Measurements from ENCODE around the gene APBB1IP. TPM values are rescaled to one million over a fixed set of nuclear protein-coding genes. Genes with fewer than 3 reads are reported as not detected.
A peak's percentile ranks its signal among the peaks of the same experiment; 100 is the strongest.

APBB1IP gene
- total and polyA plus RNA-seq, 5 experiments from 2014 or later = 50.0 to 102 (median 68.5) TPM

DNA sequence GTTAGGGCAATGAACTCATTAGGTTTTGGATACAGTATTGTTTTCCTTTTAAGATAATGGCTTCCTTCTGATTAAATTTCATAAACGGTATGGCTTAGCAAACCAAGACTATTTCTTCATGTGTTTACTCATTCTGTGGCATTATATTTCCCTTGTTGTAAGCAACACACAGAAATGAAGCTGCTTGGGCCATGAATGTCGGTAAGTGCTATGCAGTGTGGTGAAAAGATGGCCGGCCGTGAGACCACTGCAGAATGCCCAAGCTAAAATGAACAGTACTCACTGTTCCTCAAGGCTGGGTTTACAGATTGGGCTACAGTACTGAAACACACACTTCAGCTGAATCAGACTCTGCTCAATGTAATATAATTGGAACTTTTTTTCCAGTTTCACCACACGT is 8.1 kb downstream of the APBB1IP start:
- H3K27me3 Mint-ChIP-seq = peaks cover 0 to 3% (median 0%) of the 10 kb centered on the region in 5 donors
- DNase-seq (no peak), ATAC-seq (no peak)
- peak overlapping the region in 9 of 10 donors; percentile 25 to 70 (median 60) for H3K4me3 Mint-ChIP-seq
- H3K27ac Mint-ChIP-seq = peak overlapping the region; percentile 87 to 100 (median 92)
- POLR2A ChIA-PET = interaction anchor here (0.6 to 4.0 kb wide), 7 partner anchors 9 to 1889 kb away, joined by 3 to 40 read pairs (median 3); partner anchors contain the start of genes APBB1IP, MASTL and YME1L1
- H3K4me1 Mint-ChIP-seq = peaks cover 48 to 93% (median 87%) of the 10 kb centered on the region in 4 donors
- H3K9me3 Mint-ChIP-seq = peaks cover 0 to 21% (median 0%) of the 10 kb centered on the region in 9 donors
- peaks cover 7 to 28% (median 21%) of the 10 kb centered on the region in 3 donors for H3K36me3 Mint-ChIP-seq

DNA sequence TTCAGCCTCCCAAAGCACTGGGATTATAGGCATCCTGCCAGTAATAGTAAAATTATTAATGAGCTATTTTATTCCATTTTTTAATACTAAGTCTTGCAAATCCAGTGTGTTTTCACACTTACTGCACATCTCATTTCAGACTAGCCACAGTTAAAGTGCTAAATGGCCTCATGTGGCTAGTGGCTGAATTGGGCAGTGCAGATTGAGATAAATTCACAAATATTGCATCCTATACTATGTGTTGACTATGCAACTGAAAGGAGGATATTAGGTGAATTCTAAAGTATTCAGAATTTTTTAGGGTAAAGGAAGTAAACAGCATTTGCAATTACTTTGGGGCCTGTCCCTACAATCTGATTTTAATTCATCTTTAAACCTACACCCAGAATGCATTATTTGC is 10.2 kb downstream of the APBB1IP start:
- DNase-seq = no peak
- Mint-ChIP-seq H3K9me3 (peaks cover 0 to 21% (median 0%) of the 10 kb centered on the region in 9 donors), H3K4me3 (peak overlapping the region; percentile 61 to 90 (median 85)), H3K27ac (peak overlapping the region; percentile 92 to 100 (median 97)), H3K4me1 (peaks cover 53 to 94% (median 88%) of the 10 kb centered on the region in 4 donors), H3K27me3 (peaks cover 0 to 3% (median 0%) of the 10 kb centered on the region in 5 donors), H3K36me3 (peaks cover 11 to 25% (median 19%) of the 10 kb centered on the region in 3 donors)
- POLR2A ChIA-PET = interaction anchor here (0.5 to 4.0 kb wide), 8 partner anchors 11 to 46 kb away, joined by 3 to 40 read pairs (median 8); partner anchors contain the start of gene APBB1IP
- ATAC-seq = peak in 1 of 2 donors; percentile 42

DNA sequence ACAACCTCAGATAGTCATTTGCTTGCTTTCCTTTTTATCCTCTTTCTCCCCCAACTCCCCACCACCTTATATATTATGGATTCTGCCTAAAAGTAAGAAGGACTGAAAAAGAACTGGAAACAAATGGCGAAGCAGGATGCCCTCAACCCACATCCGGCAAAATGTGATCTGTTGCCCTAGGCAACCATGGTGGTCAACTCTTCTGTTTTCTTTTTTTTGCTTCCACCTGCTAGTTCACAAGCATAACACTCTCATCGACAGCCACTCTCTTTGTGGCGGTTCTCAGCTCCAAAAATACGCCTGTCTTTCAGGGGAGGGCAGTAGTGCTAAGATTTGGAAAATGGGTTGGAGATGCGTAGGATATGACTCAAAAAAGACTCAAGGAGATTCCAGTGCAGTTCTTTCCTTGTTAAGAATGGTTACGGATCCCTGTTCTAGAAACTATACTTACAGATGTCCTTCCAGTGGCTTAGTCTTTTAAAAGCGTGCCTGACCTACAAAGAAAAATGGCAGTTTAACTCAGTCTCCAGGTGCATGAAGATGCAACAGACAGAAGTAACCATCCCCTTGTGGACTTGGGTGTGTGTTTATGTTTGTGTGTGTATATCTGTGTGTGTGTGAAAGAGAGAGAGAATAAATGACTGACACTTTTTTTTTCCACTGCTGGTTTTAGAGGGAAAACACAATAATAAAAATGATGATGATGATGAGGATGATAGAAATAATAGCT is 10.7 kb downstream of the APBB1IP start:
- Mint-ChIP-seq H3K4me3 (peak overlapping the region; percentile 61 to 90 (median 85)), H3K36me3 (peaks cover 12 to 31% (median 22%) of the 10 kb centered on the region in 3 donors), H3K9me3 (peaks cover 0 to 17% (median 0%) of the 10 kb centered on the region in 9 donors), H3K27ac (peak overlapping the region; percentile 92 to 100 (median 97)), H3K27me3 (peaks cover 0 to 3% (median 0%) of the 10 kb centered on the region in 5 donors), H3K4me1 (peaks cover 56 to 95% (median 89%) of the 10 kb centered on the region in 4 donors)
- POLR2A ChIA-PET = interaction anchor here (0.5 to 4.0 kb wide), 9 partner anchors 11 to 115 kb away, joined by 3 to 40 read pairs (median 6); partner anchors contain the start of gene APBB1IP
- ATAC-seq = peak; percentile 78 to 88
- DNase-seq = peak; percentile 30 to 94 (median 87)

DNA sequence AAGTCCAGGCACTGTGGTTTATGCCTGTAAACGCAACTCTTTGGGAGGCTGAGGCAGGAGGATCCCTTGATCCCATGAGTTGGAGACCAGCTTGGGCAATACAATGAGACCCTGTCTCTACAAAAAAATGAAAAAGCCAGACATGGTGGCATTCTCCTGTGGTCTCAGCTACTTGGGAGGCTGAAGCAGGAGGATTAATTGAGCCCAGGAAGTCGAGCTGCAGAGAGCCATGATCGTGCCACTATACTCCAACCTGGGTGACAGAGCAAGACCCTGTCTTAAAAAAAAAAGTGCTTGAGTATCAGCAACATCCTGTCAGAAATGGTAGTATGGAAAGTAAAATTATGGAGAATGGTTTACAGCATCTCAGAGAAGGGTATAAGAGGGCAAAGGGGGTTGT is 11.6 kb downstream of the APBB1IP start:
- POLR2A ChIA-PET = interaction anchor here (0.9 to 4.0 kb wide), 5 partner anchors 12 to 54 kb away, joined by 3 to 40 read pairs (median 15); partner anchors contain the start of gene APBB1IP
- DNase-seq = peak in 1 of 10 donors; percentile 23

DNA sequence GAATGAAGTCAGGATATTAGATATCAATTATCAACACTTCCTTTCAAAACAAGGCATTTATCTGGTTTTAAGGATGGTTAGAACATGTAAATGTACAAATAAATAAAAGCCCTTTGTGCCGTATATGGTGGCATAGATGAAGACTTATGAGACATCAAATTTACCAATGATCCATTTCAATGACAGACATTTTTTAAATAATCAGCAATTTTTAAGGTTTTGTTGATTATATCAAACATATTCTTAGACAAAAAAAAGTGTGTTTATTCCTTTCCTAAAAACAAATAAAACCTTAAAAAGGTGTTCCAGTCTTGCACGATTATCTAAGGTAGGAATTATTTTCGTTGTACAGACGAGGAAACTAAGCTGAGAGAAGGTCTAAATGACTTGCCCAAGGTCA is 13.8 kb downstream of the APBB1IP start:
- DNase-seq = no peak
- peaks cover 49 to 93% (median 87%) of the 10 kb centered on the region in 4 donors for H3K4me1 Mint-ChIP-seq

More for the DNA sequence above, 11.6 kb downstream of the APBB1IP start:
- Mint-ChIP-seq H3K4me3 (peak overlapping the region; percentile 61 to 90 (median 85)), H3K4me1 (peaks cover 50 to 92% (median 86%) of the 10 kb centered on the region in 4 donors), H3K36me3 (peaks cover 5 to 28% (median 16%) of the 10 kb centered on the region in 3 donors), H3K27ac (peak overlapping the region; percentile 92 to 100 (median 97)), H3K9me3 (peaks cover 0 to 9% (median 0%) of the 10 kb centered on the region in 9 donors), H3K27me3 (peaks cover 0 to 3% (median 0%) of the 10 kb centered on the region in 5 donors)
- ATAC-seq = no peak

DNA sequence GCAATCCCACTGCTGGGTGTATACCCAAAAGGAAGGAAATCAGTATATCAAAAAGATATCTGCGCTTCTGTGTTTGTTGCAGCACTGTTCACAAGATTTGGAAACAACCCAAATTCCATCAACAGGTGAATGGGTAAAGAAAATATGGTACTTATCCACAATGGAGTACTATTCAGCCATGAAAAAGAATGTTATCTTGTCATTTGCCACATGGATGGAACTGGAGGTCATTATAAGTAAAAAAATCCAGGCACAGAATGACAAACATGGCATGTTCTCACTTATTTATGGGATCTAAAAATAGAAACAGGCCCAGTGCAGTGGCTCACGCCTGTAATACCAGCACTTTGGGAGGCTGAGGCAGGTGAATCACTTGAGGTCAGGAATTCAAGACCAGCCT is 15.7 kb downstream of the APBB1IP start:
- peak overlapping the region in 9 of 10 donors; percentile 29 to 100 (median 87) for H3K27ac Mint-ChIP-seq
- peaks cover 56 to 93% (median 90%) of the 10 kb centered on the region in 4 donors for H3K4me1 Mint-ChIP-seq
- no peak for ATAC-seq
- H3K36me3 Mint-ChIP-seq = peaks cover 5 to 30% (median 19%) of the 10 kb centered on the region in 3 donors
- POLR2A ChIA-PET = no interaction called here
- DNase-seq = no peak
- no peaks in the 10 kb centered on the region for H3K27me3 Mint-ChIP-seq
- H3K4me3 Mint-ChIP-seq = peak overlapping the region in 5 of 10 donors; percentile 22 to 55 (median 37)
- H3K9me3 Mint-ChIP-seq = peaks cover 0 to 6% (median 0%) of the 10 kb centered on the region in 9 donors

More for the DNA sequence above, 13.8 kb downstream of the APBB1IP start:
- peaks cover 5 to 20% (median 11%) of the 10 kb centered on the region in 3 donors for H3K36me3 Mint-ChIP-seq
- H3K27ac Mint-ChIP-seq = peak overlapping the region; percentile 83 to 100 (median 91)
- no peak for ATAC-seq
- H3K27me3 Mint-ChIP-seq = peaks cover 0 to 3% (median 0%) of the 10 kb centered on the region in 5 donors
- POLR2A ChIA-PET = interaction anchor here (0.9 kb wide), 1 partner anchor 19 kb away, joined by 3 read pairs; no protein-coding TSS in a partner anchor
- peaks cover 0 to 6% (median 0%) of the 10 kb centered on the region in 9 donors for H3K9me3 Mint-ChIP-seq
- H3K4me3 Mint-ChIP-seq = peak overlapping the region in 6 of 10 donors; percentile 39 to 76 (median 52)

DNA sequence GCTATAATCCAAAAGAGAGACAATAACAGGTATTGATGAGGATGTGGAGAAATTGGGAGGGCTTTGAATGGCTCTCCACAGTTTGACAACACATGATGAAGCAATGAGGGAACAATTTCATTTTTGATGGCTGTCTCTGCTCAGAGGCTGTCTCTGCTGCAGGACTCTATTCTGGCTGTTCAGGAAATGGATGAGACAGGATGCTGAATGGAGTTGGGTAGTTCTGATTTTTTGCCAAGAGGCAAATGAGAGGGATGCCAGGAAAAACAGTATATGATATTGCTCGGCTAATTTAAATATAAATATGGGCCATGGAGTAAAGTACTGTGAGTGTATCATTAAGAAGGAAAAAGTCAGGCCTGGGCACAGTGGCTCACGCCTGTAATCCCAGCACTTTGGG is 16.8 kb downstream of the APBB1IP start:
- H3K9me3 Mint-ChIP-seq = peaks cover 0 to 6% (median 0%) of the 10 kb centered on the region in 9 donors
- H3K4me1 Mint-ChIP-seq = peaks cover 50 to 85% (median 80%) of the 10 kb centered on the region in 4 donors
- ATAC-seq (no peak), DNase-seq (no peak)
- peak overlapping the region; percentile 7 to 77 (median 54) for H3K4me3 Mint-ChIP-seq
- POLR2A ChIA-PET = interaction anchor here (0.9 to 1.9 kb wide), 3 partner anchors 8 to 25 kb away, joined by 3 to 23 read pairs (median 4); no protein-coding TSS in a partner anchor
- H3K36me3 Mint-ChIP-seq = peaks cover 5 to 31% (median 21%) of the 10 kb centered on the region in 3 donors
- peak overlapping the region; percentile 29 to 100 (median 76) for H3K27ac Mint-ChIP-seq
- H3K27me3 Mint-ChIP-seq = no peaks in the 10 kb centered on the region

DNA sequence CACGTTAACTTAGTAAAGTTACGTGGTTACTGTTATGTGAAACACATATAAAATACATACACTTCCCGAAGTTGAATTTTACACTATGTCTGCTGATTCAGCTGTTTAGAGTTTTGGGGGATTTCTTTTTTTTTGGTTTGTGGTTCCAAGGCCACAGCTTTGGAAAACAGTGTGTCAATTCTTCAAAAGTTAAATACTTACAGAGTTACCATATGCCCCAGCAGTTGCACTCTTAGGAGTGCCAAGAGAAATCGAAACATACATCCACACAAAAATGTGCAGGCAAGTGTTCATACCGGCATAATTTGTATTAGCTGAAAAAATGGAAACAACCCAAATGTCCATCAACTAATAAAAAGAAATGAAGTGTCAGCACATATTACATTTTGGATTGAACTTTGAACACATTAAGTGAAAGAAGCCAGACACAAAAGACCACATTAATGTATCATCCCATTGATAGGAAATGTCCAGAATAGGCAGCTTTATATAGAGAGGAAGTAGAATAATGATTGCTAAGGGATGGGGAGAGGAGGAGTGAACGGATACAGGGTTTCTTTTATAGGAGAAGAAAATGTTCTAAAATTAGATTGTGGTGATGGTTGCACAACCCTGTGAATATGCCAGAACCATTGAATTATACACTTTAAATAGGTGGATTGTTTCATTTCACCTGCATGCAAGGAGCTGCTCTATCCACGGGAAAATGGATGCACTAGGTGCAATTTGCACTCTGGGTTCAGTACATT is 17.6 kb downstream of the APBB1IP start:
- ATAC-seq = peak; percentile 44 to 48
- Mint-ChIP-seq H3K36me3 (peaks cover 5 to 30% (median 26%) of the 10 kb centered on the region in 3 donors), H3K9me3 (peaks cover 0 to 6% (median 0%) of the 10 kb centered on the region in 9 donors), H3K4me1 (peaks cover 51 to 83% (median 79%) of the 10 kb centered on the region in 4 donors), H3K4me3 (peak overlapping the region; percentile 7 to 75 (median 47)), H3K27me3 (no peaks in the 10 kb centered on the region), H3K27ac (peak overlapping the region; percentile 55 to 100 (median 80))
- POLR2A ChIA-PET = interaction anchor here (0.9 to 1.9 kb wide), 4 partner anchors 9 to 24 kb away, joined by 3 to 23 read pairs (median 4); no protein-coding TSS in a partner anchor
- no peak for DNase-seq

DNA sequence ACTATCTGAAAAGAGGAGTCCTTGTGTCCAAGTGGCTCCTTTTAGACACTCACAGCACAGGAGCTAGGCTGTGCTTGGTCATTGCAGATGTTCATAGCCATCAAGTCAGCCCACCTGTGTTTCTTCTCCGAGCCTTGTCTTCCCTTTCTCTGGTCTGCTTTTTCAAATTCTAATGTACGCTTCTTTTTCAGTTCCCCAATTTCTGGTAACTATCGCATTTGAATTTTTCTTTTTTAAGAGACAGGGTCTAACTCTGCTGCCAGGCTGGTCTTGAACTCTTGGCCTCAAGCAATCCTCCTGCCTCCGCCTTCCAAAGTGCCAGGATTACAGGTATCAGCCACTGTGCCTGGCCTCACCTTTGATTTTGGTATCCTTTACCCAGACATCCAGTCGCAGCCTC is 18.9 kb downstream of the APBB1IP start:
- peaks cover 5 to 34% (median 27%) of the 10 kb centered on the region in 3 donors for H3K36me3 Mint-ChIP-seq
- peak overlapping the region in 9 of 10 donors; percentile 55 to 75 (median 66) for H3K4me3 Mint-ChIP-seq
- POLR2A ChIA-PET = interaction anchor here (0.7 to 1.2 kb wide), 2 partner anchors 11 to 26 kb away, joined by 3 to 6 read pairs; no protein-coding TSS in a partner anchor

DNA sequence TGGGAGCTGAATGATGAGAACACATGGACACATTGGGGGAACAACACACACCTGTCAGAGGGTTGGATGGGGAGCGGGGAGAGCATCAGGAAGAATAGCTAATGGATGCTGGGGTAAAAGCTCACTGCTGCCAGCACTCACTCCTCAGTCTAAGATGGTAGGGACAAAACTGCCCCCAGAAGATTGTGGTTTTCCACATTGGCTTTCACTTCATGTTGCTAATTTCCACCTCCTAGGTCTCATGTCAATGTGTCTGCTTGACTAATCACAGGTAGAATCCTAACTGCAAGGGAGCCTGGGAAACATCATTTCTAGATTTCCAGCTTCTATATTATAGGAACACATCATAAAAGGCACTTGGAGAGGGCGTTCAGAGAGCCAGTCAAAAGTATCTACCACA is 22.6 kb downstream of the APBB1IP start:
- no peak for ATAC-seq
- Mint-ChIP-seq H3K4me1 (peaks cover 42 to 82% (median 76%) of the 10 kb centered on the region in 4 donors), H3K27ac (peak overlapping the region in 9 of 10 donors; percentile 0 to 86 (median 60)), H3K4me3 (peak overlapping the region in 4 of 10 donors; percentile 9 to 50 (median 45)), H3K27me3 (no peaks in the 10 kb centered on the region), H3K9me3 (peaks cover 0 to 3% (median 0%) of the 10 kb centered on the region in 9 donors), H3K36me3 (peaks cover 0 to 37% (median 26%) of the 10 kb centered on the region in 3 donors)
- no peak for DNase-seq
- POLR2A ChIA-PET = interaction anchor here (0.6 to 1.2 kb wide), 3 partner anchors 13 to 22 kb away, joined by 3 to 5 read pairs (median 4); no protein-coding TSS in a partner anchor

More for the DNA sequence above, 18.9 kb downstream of the APBB1IP start:
- DNase-seq (no peak), ATAC-seq (peak in 1 of 2 donors; percentile 16)
- Mint-ChIP-seq H3K9me3 (peaks cover 0 to 6% (median 0%) of the 10 kb centered on the region in 9 donors), H3K27me3 (no peaks in the 10 kb centered on the region), H3K27ac (peak overlapping the region; percentile 65 to 100 (median 80)), H3K4me1 (peaks cover 46 to 80% (median 76%) of the 10 kb centered on the region in 4 donors)

DNA sequence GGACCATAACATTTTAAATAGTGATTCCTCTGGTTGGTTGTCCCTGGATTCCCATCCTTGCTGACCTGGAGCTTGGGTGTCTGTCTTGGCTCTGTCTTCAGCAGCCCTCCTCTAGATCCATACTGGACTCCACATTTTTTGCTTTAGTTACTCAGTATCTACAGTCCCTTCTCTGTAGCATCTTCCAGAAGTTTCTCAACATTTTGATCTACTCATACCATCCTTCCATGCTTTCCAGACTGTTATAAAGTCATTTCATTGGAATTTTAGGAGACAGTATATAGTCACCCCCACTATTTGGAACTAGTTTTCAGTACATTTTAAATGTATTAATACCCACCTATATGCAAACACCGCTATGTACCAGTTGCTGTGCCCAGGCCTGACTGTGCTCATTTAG is 25.8 kb downstream of the APBB1IP start:
- DNase-seq = no peak
- ATAC-seq = no peak
- Mint-ChIP-seq H3K36me3 (peaks cover 0 to 32% (median 20%) of the 10 kb centered on the region in 3 donors), H3K4me3 (peak overlapping the region in 6 of 10 donors; percentile 2 to 73 (median 15)), H3K9me3 (peaks cover 0 to 3% (median 0%) of the 10 kb centered on the region in 9 donors), H3K4me1 (peaks cover 32 to 86% (median 80%) of the 10 kb centered on the region in 4 donors), H3K27ac (peak overlapping the region; percentile 37 to 89 (median 78)), H3K27me3 (no peaks in the 10 kb centered on the region)
- POLR2A ChIA-PET = no interaction called here

All from naive thymus-derived CD8-positive, alpha-beta T cell (primary cell).